GM12874 (cell line): ENCODE measurements around the gene DOCK2.

Experiments
- TF ChIP-seq, protein P1 (sequence below): IDR thresholded peaks from 2 replicates; pipeline ENCODE4 v1.5.1; 2011; ENCODE audit warnings: low read depth, mild to moderate bottlenecking, control low read depth, low read length, moderate library complexity; ENCODE audit not compliant: insufficient read depth

The DOCK2 gene

DNA sequence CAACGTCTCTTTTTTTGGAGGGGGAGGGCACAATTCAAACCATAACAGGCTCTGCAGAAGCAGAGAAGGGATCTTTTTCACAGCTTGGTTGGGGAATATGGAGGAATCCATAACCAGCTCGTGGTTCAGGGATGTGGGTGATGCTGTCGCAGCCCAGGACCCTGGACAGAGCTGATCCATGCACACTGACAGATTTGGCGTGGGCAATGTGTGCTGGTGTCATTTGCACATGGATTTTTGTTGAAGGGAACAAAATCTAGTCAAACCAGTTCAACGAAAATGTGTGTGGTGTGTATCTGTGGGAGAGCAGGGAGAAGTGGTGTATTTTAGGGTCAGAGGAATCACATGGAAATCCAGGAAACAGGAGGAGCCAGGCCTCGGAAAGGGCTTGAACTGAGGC, 4.2 kb downstream of the DOCK2 start:
- TF ChIP-seq, protein P1, sequence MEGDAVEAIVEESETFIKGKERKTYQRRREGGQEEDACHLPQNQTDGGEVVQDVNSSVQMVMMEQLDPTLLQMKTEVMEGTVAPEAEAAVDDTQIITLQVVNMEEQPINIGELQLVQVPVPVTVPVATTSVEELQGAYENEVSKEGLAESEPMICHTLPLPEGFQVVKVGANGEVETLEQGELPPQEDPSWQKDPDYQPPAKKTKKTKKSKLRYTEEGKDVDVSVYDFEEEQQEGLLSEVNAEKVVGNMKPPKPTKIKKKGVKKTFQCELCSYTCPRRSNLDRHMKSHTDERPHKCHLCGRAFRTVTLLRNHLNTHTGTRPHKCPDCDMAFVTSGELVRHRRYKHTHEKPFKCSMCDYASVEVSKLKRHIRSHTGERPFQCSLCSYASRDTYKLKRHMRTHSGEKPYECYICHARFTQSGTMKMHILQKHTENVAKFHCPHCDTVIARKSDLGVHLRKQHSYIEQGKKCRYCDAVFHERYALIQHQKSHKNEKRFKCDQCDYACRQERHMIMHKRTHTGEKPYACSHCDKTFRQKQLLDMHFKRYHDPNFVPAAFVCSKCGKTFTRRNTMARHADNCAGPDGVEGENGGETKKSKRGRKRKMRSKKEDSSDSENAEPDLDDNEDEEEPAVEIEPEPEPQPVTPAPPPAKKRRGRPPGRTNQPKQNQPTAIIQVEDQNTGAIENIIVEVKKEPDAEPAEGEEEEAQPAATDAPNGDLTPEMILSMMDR: no peak

DNA sequence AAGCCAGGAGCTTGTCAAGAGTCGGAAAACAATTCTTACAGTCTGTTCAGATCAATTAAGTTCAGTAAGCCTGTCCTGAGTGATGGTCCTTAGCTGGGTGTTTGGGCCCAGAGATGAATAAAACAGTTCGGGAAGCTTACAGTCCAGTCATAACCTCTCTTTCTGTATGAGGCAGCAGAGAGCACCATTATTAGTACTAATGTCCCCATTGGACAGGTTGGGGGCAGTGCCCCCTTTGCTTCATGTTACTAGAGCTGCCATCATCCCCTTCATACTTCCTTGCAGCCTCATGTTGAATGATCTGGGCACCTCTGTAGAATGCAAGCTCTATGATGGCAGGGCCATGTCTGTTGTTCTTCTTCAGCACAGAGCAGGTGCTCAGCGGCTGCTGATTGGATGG, 9.8 kb downstream of the DOCK2 start:
- TF ChIP-seq, protein P1: no peak

DNA sequence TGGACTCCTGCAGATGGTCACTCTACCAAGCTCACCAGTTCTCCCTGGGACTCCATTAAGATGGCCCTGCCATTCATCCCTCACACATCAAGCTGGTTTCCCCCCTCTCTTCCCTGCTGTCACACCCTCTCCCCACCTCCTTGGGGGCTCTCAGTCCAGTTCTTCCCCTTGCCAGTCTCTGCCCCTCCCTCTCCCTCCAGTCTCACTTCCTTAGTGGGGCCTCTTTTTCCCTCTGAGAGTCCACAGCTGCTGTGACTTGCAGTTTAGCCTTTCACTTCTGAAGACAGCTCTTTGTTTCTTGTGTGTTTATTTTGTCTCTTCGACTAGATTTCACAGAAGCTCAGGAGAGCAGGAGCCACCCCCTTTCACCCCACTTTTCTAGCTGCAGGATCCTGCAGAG, 10.5 kb downstream of the DOCK2 start:
- TF ChIP-seq, protein P1: no peak

DNA sequence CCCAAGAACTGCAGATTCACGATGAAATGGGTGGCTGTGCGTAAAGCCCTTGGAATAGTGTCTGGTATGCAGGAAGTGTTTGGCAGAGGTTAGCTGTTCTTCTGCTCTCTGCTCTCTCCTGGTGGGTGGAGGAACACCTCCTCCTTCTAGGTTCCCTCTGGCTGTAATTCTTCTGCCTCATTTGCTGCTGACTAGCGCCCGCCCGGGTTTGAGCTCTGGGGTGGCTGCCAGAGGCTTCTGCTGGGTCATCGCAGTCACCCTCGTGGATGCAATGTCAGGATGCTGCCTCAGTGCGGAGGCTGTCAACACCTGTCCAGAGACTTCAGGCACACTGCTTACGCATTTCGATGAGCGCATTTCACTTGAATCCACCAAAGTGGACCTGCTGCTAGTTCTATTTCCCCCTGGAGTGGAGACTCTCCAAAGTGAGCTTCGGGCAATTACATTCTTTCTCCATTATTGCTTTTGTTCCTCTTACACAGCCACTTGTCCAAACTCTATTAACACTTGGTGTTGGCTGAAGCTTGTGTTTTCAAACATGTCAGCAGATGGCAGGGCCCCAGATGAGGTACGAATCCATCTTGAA, 11.7 kb downstream of the DOCK2 start:
- TF ChIP-seq, protein P1: no peak

DNA sequence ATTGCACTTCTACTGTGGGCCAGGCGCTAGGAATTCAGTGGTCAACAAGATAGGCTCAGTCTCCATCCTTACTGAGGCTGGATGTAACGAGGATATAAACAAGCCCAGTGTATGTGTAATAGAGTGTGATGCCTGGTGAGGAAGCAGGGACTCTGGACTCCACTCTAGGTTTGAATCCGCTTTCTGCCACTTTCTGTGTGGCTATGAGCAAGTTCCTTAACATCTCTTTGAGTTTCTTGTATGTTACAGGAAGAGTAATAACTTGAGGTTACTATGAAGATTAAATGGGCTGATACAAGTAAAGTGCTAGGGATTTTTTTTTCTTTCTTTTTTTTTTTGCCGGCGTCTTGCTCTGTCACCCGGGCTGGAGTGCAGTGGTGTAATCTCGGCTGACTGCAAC, 12.4 kb downstream of the DOCK2 start:
- TF ChIP-seq, protein P1: no peak

DNA sequence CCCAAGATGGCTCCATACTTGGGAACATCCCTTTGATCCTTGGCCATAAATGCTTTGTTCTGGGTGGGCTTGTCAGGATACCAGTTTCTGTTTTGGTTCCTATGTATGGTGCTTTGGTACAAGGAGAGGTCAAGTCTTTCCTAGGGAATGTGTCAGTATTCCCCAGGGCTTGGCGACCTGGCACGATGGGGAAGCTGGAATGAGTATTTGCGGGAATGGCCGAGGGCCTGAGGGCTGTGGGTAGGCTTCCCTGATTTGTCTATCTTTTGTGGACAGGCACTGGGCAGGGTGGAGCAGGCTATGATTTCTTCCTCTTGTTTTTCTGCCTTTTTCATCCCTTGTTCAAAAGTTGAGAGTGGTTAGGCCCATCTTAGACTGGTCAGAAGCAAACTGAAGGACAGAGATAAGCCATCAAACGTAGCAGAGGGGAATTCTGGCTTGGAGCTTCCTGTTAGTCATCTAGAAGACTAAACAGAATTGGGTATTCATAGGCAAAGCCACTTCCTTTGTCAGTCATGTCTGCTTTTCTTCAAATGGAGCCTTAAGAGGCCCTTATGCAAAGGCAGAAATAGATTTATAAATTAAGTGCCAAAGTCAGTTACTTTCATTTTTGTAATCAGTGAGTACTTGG, 13.7 kb downstream of the DOCK2 start:
- TF ChIP-seq, protein P1: no peak

DNA sequence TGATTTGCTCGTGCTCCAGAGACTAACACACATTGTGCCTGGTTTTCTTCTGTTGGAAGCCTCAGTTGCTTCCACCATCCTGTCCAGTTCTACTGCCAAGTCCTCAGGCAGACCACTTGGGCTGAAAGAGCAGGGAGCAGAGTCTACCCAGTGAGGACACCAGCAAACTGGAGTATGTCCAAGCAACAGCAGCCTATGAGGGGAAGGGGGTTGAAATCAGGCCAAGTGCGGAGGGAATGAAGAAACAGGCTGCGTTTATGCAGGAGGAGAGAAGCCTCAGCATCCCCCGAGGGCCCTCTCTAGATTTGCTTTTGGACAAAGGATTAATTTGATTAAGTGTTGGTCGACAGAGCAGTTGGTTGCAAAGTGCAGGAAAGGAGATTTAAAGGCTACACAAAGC, 14.5 kb downstream of the DOCK2 start:
- TF ChIP-seq, protein P1: no peak

DNA sequence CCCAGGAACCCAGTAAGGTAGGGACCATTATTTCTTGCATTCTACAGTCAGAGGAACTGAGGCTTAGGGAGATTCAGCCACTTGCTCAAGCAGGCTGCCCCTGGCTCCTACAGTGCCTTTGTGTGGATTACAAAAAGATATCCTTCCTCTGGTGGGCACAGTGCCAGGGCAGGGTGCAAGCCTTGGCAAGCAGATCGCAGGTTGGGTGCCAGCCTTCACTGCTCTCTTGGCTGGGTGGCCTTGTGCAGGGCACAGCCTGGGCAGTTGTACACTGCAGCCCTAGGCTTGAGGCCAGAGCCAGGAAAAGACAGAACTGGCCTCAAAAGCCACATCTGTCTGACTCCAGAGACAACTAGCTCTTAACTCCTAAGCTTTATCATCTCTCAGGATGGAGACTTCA, 15.0 kb downstream of the DOCK2 start:
- TF ChIP-seq, protein P1: no peak
